Measurements from ENCODE around the gene COL9A1. TPM values are rescaled to one million over a fixed set of nuclear protein-coding genes. Genes with fewer than 3 reads are reported as not detected.

COL9A1 gene
- total and polyA plus RNA-seq, 2 of the 8 experiments (the other 6 are each of a cell fraction or from before 2014, with no cell fraction given): 7.9 to 18.1 TPM

DNA sequence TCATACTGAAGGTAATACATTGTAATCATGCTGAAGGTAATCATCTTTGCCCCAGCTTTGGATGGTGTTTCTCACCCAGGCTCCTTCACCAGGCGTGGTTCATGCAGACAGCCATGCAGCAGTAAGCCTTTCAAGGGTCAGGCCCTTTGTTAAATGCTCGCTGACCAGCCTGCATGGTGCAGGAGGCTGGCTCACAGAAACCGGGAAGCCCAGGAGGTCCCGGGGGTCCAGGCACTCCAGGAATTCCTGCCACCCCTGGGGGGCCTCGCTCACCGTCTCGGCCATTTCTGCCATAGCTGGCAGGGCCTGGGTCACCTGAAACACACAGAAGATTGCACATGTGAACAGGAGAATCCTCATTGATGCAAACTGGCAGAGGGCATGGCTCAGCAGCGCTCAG, 86.1 kb downstream of the COL9A1 start:
- H3K23me2 ChIP-seq (ENCODE audit: low read depth, low read length): no peaks in the 10 kb centered on the region
- no peak overlapping the region for H4K8ac ChIP-seq (ENCODE audit: extremely low read depth, insufficient read depth, low read length)
- no peak overlapping the region for H3K56ac ChIP-seq (replicated peaks; ENCODE audit: insufficient read length, low read depth, low read length)
- POLR2A ChIA-PET (ENCODE audit: partially characterized antibody): interaction anchor here (0.8 kb wide), 1 partner anchor 187 kb away, joined by 3 read pairs; no protein-coding TSS in a partner anchor
- no peak overlapping the region for H3K4ac ChIP-seq (replicated peaks; ENCODE audit: insufficient read length, low read depth, low read length)
- H3K36me3 ChIP-seq (ENCODE audit: control insufficient read depth in 2 of 4, insufficient read depth in 4 of 4, low read length in 3 of 4): no peaks in the 10 kb centered on the region
- H3K4me1 ChIP-seq (replicated peaks in 1 of 4; ENCODE audit: control insufficient read depth in 3 of 4, insufficient read depth in 4 of 4, low read length in 3 of 4): peaks cover 0 to 3% (median 0%) of the 10 kb centered on the region in 4 experiments; a peak in 2 of 7 replicates
- no peak overlapping the region for H3K4me3 ChIP-seq (ENCODE audit: extremely low read depth in 1 of 4, insufficient read depth in 2 of 4, low read depth in 3 of 4, low read length in 4 of 4)
- H3K27ac ChIP-seq (ENCODE audit: low read depth, low read length): no peak overlapping the region
- no peaks in the 10 kb centered on the region for H3K9me3 ChIP-seq (ENCODE audit: insufficient read depth in 2 of 2, low read depth in 1 of 2, low read length in 1 of 2)
- no peak overlapping the region for H2AK5ac ChIP-seq (ENCODE audit: low read depth, low read length)
- H2BK12ac ChIP-seq (ENCODE audit: low read depth, low read length): no peak overlapping the region
- DNase-seq (ENCODE audit: low read depth in 1 of 2, low spot score in 2 of 2) (no peak), FAIRE-seq (no peak)
- no peak overlapping the region for H4K91ac ChIP-seq (replicated peaks; ENCODE audit: insufficient read length, low read length)
- H2BK5ac ChIP-seq (ENCODE audit: low read depth, low read length): no peak overlapping the region
- no peak overlapping the region for H2BK120ac ChIP-seq (replicated peaks; ENCODE audit: low read depth, low read length)
- H3K14ac ChIP-seq (ENCODE audit: insufficient read length): no peak overlapping the region
- no peak overlapping the region for H2AFZ ChIP-seq (ENCODE audit: low read length)
- H3K18ac ChIP-seq (ENCODE audit: extremely low read depth, low read length): no peak overlapping the region
- no peaks in the 10 kb centered on the region for H4K20me1 ChIP-seq (replicated peaks in 1 of 2; ENCODE audit: control insufficient read depth in 1 of 2, insufficient read depth in 2 of 2, low read length in 2 of 2)
- no peak overlapping the region for H3K23ac ChIP-seq (ENCODE audit: insufficient read length)
- no peaks in the 10 kb centered on the region for H3K79me2 ChIP-seq (ENCODE audit: control insufficient read depth in 1 of 2, insufficient read depth in 2 of 2, low read length in 2 of 2)
- no peak overlapping the region for H2BK20ac ChIP-seq (ENCODE audit: low read length)
- no peak overlapping the region for H2BK15ac ChIP-seq (ENCODE audit: low read length)
- TF ChIP-seq, protein P1, sequence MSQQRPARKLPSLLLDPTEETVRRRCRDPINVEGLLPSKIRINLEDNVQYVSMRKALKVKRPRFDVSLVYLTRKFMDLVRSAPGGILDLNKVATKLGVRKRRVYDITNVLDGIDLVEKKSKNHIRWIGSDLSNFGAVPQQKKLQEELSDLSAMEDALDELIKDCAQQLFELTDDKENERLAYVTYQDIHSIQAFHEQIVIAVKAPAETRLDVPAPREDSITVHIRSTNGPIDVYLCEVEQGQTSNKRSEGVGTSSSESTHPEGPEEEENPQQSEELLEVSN (IDR thresholded peaks at IDR 0.05): no peak
- peak; percentile 47; the same call in 1 of the 2 replicates for TF ChIP-seq TEAD4 (IDR thresholded peaks at IDR 0.05; ENCODE audit: low read depth, low read length)
- CTCF ChIA-PET (ENCODE audit: partially characterized antibody): interaction anchor here (1.9 kb wide), 1 partner anchor 154 kb away, joined by 8 read pairs; no protein-coding TSS in a partner anchor
- H3K79me1 ChIP-seq (ENCODE audit: low read depth, low read length): no peaks in the 10 kb centered on the region
- no peak overlapping the region for H3K4me2 ChIP-seq (ENCODE audit: insufficient read depth in 1 of 2, low read depth in 2 of 2, low read length in 2 of 2)
- H3K27me3 ChIP-seq (replicated peaks in 1 of 4; ENCODE audit: control insufficient read depth in 3 of 4, extremely low read depth in 1 of 4, insufficient read depth in 3 of 4, low read length in 3 of 4): no peaks in the 10 kb centered on the region
- WGBS, 2 experiments (ENCODE audit: extremely low coverage in 1 of 2, insufficient coverage in 1 of 2, insufficient read length in 1 of 2, insufficient replicate concordance in 2 of 2, low coverage in 1 of 2, low lambda C conversion rate in 2 of 2, missing lambda C conversion rate in 1 of 2): 82% methylated on average over 8 of the region's 8 CpGs; no CpG with 5 or more reads in 1 of the 2 experiments
- H4K5ac ChIP-seq (ENCODE audit: insufficient read length, low read depth, low read length): no peak overlapping the region
- no peak overlapping the region for H3K9ac ChIP-seq (replicated peaks in 1 of 4; ENCODE audit: extremely low read depth in 1 of 4, low read depth in 3 of 4, low read length in 3 of 4)
